ENCODE measurements around the gene SURF6.
"Not testable (repeated sequence)": the region's sequence is repeated elsewhere in the genome, so short reads cannot be mapped to it uniquely, and the experiment has no call there.

The SURF6 gene

DNA sequence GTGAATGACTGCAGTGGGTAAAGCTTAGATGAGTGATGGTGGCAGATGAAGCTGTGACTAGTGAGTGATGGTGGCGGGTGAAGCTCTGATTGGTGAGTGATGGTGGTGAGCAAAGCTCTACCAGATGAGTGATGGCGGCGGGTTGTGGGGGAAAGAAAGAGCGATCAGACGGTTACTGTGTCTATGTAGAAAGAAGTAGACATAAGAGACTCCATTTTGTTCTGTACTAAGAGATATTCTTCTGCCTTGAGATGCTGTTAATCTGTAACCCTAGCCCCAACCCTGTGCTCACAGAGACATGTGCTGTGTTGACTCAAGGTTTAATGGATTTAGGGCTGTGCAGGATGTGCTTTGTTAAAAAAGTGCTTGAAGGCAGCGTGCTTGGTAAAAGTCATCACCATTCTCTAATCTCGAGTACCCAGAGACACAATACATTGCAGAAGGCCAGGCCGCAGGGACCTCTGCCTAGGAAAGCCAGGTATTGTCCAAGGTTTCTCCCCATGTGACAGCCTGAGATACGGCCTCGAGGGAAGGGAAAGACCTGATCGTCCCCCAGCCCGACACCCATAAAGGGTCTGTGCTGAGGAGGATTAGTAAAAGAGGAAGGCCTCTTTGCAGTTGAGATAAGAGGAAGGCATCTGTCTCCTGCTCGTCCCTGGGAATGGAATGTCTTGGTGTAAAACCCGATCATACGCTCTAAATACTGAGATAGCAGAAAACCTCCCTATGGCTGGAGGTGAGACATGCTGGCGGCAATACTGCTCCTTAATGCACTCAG, 52.5 kb downstream of the SURF6 start:
- DNase-seq: not testable (repeated sequence)

- DNase-seq: no peak
Observed at GRCh38 chr9:133282464-133283238, 53.3 kb downstream of the SURF6 start.

GRCh38 chr9:133280392-133280791, 55.6 kb downstream of the SURF6 start:
- DNase-seq: no peak

Measured in activated CD8-positive, alpha-beta memory T cell treated with anti-CD3 and anti-CD28 coated beads, Interleukin-2, amount 50 U/mL, for 4 hours (primary cell).